HG03064 (cell line): ENCODE data around the gene C19orf85.
"Not testable (repeated sequence)": the region's sequence is repeated elsewhere in the genome, so short reads cannot be mapped to it uniquely, and the experiment has no call there.

Experiments
- ATAC-seq: cut with Tn5 transposase; IDR thresholded peaks from one replicate; pipeline ENCODE4 v1.9.1; 2021; ENCODE audit warnings: low read depth; ENCODE audit not compliant: unreplicated experiment

Gene C19orf85

GRCh38 chr19:55464662-55465054 is at the start of gene C19orf85:
C19orf85 (minus strand) TSS chr19:55464751; CDS start chr19:55464554, 197 bp downstream.
- ATAC-seq: no peak

DNA sequence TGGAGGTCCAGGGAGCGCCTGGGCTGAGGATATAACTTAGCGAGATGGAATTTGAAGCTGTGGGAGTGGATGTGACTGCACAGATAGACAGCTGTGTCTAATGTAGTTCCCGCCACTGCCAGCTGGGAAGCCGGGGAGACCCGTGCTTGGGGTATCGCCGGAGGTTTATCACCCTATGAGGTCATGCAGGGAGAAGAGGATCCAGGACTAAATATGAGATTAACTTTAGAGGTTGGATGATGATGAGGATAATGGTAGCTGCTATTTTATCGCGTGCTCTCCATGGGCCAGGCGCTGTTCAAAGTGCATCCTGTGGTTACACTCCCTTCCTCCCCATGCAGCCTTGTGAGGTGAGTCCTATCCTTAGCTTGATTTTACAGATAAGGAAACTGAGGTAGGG is 43.6 kb upstream of the C19orf85 start:
- no peak for ATAC-seq

GRCh38 chr19:55504981-55505380 is 40.4 kb upstream of the C19orf85 start:
- no peak for ATAC-seq

DNA sequence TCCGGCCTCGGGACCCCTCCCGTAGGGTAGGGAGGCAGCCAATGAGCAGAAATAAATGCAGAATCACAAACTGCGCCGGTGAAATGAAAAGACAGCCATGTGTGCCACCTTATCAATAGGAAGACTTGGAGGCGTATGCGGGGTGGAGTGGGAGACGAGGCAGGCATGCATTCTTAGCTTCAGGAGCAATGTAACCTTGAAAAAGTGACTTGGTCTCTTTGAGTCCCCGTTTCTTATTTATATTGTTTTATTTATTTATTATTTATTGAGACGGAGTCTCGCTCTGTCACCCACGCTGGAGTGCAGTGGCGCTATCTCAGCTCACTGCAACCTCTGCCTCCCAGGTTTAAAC is 39.7 kb upstream of the C19orf85 start:
- ATAC-seq: no peak

- ATAC-seq: no peak
These were observed 39.1 kb upstream of the C19orf85 start for GRCh38 chr19:55503502-55504251.

GRCh38 chr19:55503157-55503501 is 38.6 kb upstream of the C19orf85 start:
- no peak for ATAC-seq

- no peak for ATAC-seq
These were observed 37.8 kb upstream of the C19orf85 start for GRCh38 chr19:55502197-55502952.

GRCh38 chr19:55500368-55500952 is 35.9 kb upstream of the C19orf85 start:
- ATAC-seq: no peak

DNA sequence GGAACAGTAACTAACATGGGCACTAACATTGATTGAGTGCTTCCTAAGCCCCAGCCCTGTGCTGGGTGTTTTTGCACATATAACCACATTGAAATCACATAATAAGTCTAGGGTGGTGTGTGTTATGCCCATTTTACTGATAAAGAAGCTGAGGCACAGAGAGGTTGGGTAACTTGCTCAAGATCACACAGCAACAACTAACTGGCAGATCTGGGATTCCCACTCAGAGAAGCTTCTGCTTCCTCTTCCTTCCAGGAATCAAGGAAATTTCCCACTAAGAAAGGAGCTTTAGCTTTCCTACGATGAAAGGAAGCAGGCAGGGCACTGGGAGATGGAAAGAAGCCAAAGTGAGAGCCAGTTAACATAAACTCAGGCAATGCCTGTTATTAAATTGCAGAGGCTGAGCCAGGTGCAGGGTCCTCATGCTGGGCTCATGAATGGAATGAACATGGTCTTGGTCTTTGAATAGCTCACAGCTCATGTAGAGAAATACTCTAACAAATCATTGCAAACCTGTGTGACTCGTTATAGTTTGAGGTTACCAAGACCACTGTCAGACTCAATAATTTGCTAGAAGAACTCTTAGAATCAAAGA is 33.8 kb upstream of the C19orf85 start:
- no peak for ATAC-seq

- ATAC-seq: no peak
These were observed 33.2 kb upstream of the C19orf85 start for GRCh38 chr19:55497763-55498162.

- not testable (repeated sequence) for ATAC-seq
These were observed 32.3 kb upstream of the C19orf85 start for GRCh38 chr19:55496820-55497219.

- no peak for ATAC-seq
These were observed 31.2 kb upstream of the C19orf85 start for GRCh38 chr19:55495646-55496349.

DNA sequence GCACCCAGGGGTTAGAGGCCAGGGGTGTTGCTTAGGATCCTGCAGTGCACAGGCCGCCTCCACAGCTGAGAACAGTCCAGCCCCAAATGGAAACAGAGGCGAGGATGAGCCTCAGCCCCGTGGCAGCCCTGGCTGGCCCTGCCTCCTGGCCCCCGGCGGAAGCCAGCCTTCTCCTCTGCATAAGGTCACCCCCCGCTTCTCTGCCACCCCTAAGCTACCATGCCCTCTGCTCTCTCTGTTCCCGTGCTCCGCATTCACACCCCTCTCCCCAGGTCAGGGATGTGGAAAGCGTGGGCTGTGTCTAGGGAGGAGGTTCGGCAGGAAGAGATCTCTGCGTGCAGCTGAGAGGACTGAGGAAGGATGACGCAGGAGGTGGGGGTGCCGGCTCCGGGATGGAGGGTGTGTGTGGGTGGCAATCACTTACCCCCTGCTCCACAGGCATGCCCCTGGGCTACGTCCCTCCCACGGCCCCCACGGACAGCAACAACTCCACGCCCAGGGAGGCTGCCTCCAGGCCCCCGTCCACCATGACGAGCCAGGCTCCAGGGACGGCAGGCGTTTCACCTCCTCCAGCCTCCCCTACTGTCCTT is 29.7 kb upstream of the C19orf85 start:
- no peak for ATAC-seq

- ATAC-seq: no peak
These were observed 29.2 kb upstream of the C19orf85 start for GRCh38 chr19:55493645-55494171.

DNA sequence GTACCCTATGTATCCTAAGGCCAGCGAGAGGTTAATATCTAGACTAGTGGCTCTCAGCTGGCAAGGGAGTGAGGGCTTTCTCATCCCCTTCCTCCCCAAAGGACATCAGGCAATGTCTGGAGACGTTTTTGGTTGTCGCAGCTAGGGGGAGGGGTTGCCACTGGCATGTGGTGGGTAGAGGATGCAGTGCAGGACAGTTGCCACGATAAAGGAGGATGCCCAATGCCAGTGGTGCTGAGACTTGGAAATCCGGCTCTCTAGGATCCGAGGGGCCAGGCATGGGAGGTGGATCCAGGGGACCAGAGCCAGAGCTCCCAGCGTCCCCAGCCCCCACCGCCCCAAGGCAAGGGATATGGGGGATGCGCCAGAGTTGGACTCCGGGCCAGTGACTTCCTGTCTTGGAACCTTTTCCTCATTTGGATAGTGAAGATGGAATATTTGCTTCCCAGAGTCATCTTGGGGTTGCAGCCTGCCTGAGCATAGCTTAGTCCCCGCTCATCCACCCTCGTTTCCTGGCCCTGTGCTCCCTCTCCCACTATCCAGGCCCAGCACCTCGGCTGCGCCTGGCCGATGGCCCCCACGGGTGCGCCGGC is 28.6 kb upstream of the C19orf85 start:
- no peak for ATAC-seq

- ATAC-seq: no peak
These were observed 27.9 kb upstream of the C19orf85 start for GRCh38 chr19:55492362-55492944.

DNA sequence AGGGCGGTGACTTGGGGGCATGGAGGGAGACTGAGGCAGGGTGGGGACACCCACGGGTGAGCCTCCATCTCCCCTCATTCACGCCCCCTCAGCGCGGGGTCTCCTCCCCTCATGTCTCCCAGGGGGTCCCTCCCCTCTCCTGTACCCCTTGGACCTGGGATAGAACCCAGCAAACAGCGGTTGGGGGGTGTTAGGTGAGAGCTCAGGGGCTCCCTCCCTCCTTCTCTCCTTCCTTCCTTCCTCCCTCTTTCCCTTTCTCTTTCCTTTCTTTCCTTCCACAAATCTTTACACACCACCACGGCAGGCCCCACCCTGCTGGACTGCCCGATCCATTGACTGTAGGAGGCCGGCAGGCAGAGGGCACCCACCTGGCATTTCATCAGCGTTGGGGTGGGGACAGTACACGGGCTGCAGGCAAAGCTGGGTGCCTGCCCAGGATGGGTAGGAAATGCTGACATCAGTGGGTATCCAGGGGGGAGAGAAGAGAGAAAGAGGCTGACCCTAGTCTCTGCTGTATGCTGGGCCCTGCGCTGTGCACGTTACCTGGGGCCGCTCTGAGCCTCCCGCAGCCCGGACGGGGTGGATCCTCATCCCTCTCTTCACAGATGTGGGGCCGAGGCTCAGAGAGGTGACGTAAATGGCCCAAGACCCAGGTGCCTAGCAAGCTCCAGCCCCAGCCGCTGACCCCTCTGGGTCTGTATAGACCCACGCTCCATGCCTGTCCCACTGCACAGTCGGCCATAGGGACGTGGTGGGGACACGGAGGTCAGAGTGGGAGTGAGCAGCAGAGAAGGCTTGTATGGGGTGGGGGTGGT is 27.2 kb upstream of the C19orf85 start:
- ATAC-seq: no peak
